ENCODE results near the gene KRTAP10-4. TPM values are rescaled to one million over a fixed set of nuclear protein-coding genes. Genes with fewer than 3 reads are reported as not detected.

The KRTAP10-4 gene
- total RNA-seq, 4 donors from 2014 or later: not detected

DNA sequence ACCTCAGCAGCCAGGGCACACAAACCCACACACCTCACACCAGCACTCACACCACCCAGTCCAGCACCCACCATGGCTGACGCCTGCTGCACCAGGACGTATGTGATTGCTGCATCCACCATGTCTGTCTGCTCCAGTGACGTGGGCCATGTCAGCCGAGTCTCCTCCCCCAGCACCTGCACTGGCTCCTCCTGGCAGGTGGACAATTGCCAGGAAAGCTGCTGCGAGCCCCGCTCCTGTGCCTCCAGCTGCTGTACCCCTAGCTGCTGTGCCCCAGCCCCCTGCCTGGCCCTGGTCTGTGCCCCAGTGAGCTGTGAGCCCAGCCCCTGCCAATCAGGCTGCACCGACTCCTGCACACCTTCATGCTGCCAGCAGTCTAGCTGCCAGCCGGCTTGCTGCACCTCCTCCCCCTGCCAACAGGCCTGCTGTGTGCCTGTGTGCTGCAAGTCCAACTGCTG is 38.5 kb downstream of the KRTAP10-4 start, which contains the start of gene KRTAP10-8:
KRTAP10-8 (plus strand) TSS at position 51 of the 458 bp plus-strand sequence; CDS start at position 73, 22 bp downstream.
- Histone ChIP-seq H3K27ac (no peak within 1 kb of the TSS), H3K27me3 (no peaks in the 10 kb centered on the region), H3K36me3 (no peaks in the 10 kb centered on the region), H3K4me3 (no peak within 1 kb of the TSS), H3K4me1 (no peaks in the 10 kb centered on the region), H3K9me3 (peaks cover 0 to 42% (median 0%) of the 10 kb centered on the region in 4 donors)
- WGBS, 2 donors: 85 to 90% methylated on average over 7 to 8 of the region's 8 CpGs
- TF ChIP-seq POLR2A (IDR thresholded peaks at IDR 0.05) (no peak), CTCF (IDR thresholded peaks at IDR 0.05) (no peak), EP300 (IDR thresholded peaks at IDR 0.05) (no peak)
- no peak for DNase-seq (ENCODE audit: low spot score in 2 of 2)

DNA sequence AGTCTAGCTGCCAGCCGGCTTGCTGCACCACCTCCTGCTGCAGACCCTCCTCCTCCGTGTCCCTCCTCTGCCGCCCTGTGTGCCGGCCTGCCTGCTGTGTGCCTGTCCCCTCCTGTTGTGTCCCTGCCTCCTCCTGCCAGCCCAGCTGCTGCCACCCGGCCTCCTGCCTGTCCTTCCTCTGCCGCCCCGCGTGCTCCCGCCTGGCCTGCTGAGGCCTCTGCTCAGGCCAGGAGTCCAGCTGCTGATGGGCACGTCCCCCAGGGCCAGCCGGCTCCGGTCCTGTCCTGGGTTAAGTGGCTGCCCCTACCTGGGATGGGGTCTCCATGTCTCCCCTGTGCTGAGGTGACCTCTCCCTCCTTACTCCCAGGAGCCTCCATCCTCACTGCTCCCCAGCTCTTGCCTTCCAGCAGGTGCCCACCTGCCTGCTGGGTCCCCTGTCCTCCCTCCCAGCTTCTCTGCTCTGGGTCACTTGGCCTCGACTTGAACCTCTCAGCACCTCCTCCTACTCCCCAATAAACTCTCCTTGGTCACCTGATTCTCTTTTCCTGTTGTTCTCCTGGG is 39.2 kb downstream of the KRTAP10-4 start:
- no peak for DNase-seq (ENCODE audit: low spot score in 2 of 2)
- TF ChIP-seq POLR2A (IDR thresholded peaks at IDR 0.05) (no peak), CTCF (IDR thresholded peaks at IDR 0.05) (no peak), EP300 (IDR thresholded peaks at IDR 0.05) (no peak)
- Histone ChIP-seq H3K9me3 (peaks cover 0 to 42% (median 0%) of the 10 kb centered on the region in 4 donors), H3K27ac (no peak overlapping the region), H3K4me3 (no peak overlapping the region), H3K36me3 (no peaks in the 10 kb centered on the region), H3K27me3 (no peaks in the 10 kb centered on the region), H3K4me1 (no peaks in the 10 kb centered on the region)
- WGBS, 2 donors: 81 to 85% methylated on average over 10 to 13 of the region's 13 CpGs

- no peak for DNase-seq (ENCODE audit: low spot score in 2 of 2)
- TF ChIP-seq POLR2A (IDR thresholded peaks at IDR 0.05) (no peak), EP300 (IDR thresholded peaks at IDR 0.05) (no peak)
- Histone ChIP-seq H3K4me3 (no peak overlapping the region), H3K27ac (no peak overlapping the region), H3K9me3 (peaks cover 0 to 40% (median 0%) of the 10 kb centered on the region in 4 donors), H3K36me3 (no peaks in the 10 kb centered on the region), H3K4me1 (no peaks in the 10 kb centered on the region), H3K27me3 (no peaks in the 10 kb centered on the region)
- WGBS, 2 donors: 85 to 86% methylated on average over 25 to 26 of the region's 26 CpGs
Measured at GRCh38 chr21:44613386-44614155, 40.0 kb downstream of the KRTAP10-4 start.

DNA sequence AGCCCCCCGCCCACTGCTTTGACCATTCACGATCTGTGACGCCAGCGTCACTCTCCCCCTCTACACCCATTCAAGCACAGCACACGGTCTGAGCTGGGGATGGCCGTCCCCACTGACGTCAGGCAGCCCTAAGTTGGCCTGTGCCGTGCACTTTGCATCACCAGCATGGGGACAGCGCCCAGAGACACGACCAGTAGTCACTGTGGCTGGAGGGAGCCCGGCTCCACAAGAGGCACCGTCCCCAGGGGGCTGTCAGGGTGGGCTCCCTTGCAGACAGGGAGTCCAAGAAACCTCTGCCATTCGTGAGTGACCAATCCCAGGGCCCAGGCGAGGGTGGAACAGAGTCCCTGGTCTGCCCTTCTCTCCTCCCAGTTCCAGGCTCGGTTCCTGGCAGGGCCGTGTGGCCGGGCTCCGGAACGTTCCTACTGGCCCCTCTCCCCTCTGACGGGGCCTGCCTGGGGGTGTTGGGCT is 40.7 kb downstream of the KRTAP10-4 start:
- Histone ChIP-seq H3K36me3 (no peaks in the 10 kb centered on the region), H3K4me1 (no peaks in the 10 kb centered on the region), H3K4me3 (no peak overlapping the region), H3K9me3 (peaks cover 0 to 36% (median 0%) of the 10 kb centered on the region in 4 donors), H3K27me3 (no peaks in the 10 kb centered on the region), H3K27ac (no peak overlapping the region)
- TF ChIP-seq EP300 (IDR thresholded peaks at IDR 0.05) (no peak), POLR2A (IDR thresholded peaks at IDR 0.05) (no peak), CTCF (IDR thresholded peaks at IDR 0.05) (no peak)
- no peak for DNase-seq (ENCODE audit: low spot score in 2 of 2)
- WGBS, 2 donors: 67 to 78% methylated on average over 19 to 20 of the region's 20 CpGs

- H3K27me3 ChIP-seq: no peaks in the 10 kb centered on the region
- H3K36me3 ChIP-seq: no peaks in the 10 kb centered on the region
- no peak overlapping the region for H3K4me3 ChIP-seq
- H3K27ac ChIP-seq: no peak overlapping the region
- peaks cover 0 to 32% (median 1%) of the 10 kb centered on the region in 4 donors for H3K9me3 ChIP-seq
- no peak for DNase-seq (ENCODE audit: low spot score in 2 of 2)
- TF ChIP-seq EP300 (IDR thresholded peaks at IDR 0.05) (no peak), POLR2A (IDR thresholded peaks at IDR 0.05) (no peak), CTCF (IDR thresholded peaks at IDR 0.05) (no peak)
- WGBS, 2 donors: 89 to 92% methylated on average over 28 of the region's 28 CpGs
- H3K4me1 ChIP-seq: no peaks in the 10 kb centered on the region
Measured at GRCh38 chr21:44614961-44615391, 41.4 kb downstream of the KRTAP10-4 start.
